IMR-90 (cell line): ENCODE results near the gene SPP1. TPM values are rescaled to one million over a fixed set of nuclear protein-coding genes. Genes with fewer than 3 reads are reported as not detected.

Source experiments
- ATAC-seq: fragments of 200-7000 bp; cut with Tn5 transposase; 2 replicates; pipeline ENCODE4 v1.9.1; 2020; ENCODE audit warnings: low read depth, mild to moderate bottlenecking, moderate library complexity
- BruUV-seq: library from RNA; stranded (reverse); fragments of 400-500 nt; replicated peaks from 2 replicates; lab custom pipeline; 2021; lab: Mats Ljungman, UMichigan
- CTCF ChIA-PET: fragments of 300-600 bp; formaldehyde crosslinking; extraction: SDS; loops from one replicate; lab custom pipeline; 2021; ENCODE audit warnings: antibody characterized with exemption; lab: Yijun Ruan, JAX
- POLR2A ChIA-PET: fragments of 300-600 bp; sonication (Branson Sonifier 250); formaldehyde crosslinking; loops from one replicate; lab custom pipeline; 2022; ENCODE audit warnings: antibody characterized with exemption; ENCODE audit not compliant: unreplicated experiment; lab: Charles Lee
- DNase-seq: peaks from one replicate; pipeline ENCODE4 v3.0.0; 2013
- H2AFZ ChIP-seq: replicated peaks from 2 replicates; pipeline ENCODE3; 2013; ENCODE audit warnings: low read length, mild to moderate bottlenecking; ENCODE audit not compliant: poor library complexity
- H2AK5ac ChIP-seq: 2 replicates; pipeline ENCODE4 v1.6.1; 2013; ENCODE audit warnings: low read depth, low read length, inconsistent platforms
- H2AK9ac ChIP-seq: replicated peaks from 2 replicates; pipeline ENCODE3; 2013; ENCODE audit warnings: mild to moderate bottlenecking, low read depth, low read length, moderate library complexity; ENCODE audit not compliant: poor library complexity
- H2BK120ac ChIP-seq: 2 replicates; pipeline ENCODE4 v1.6.1; 2013; ENCODE audit warnings: low read depth, low read length, inconsistent platforms
- H2BK15ac ChIP-seq: 3 replicates; pipeline ENCODE4 v1.6.1; 2013; ENCODE audit warnings: low read depth, low read length, inconsistent platforms
- H2BK20ac ChIP-seq: 2 replicates; pipeline ENCODE4 v1.6.1; 2013; ENCODE audit warnings: low read depth, mild to moderate bottlenecking, inconsistent platforms, low read length, moderate library complexity
- H2BK5ac ChIP-seq: 2 replicates; pipeline ENCODE4 v1.6.1; 2013; ENCODE audit warnings: mild to moderate bottlenecking, low read depth, low read length, inconsistent platforms; ENCODE audit not compliant: poor library complexity, severe bottlenecking
- H3K14ac ChIP-seq: replicated peaks from 2 replicates; pipeline ENCODE4 v1.6.1; 2013; ENCODE audit warnings: low read depth, low read length, inconsistent platforms
- H3K18ac ChIP-seq: 2 replicates; pipeline ENCODE4 v1.6.1; 2013; ENCODE audit warnings: low read depth, low read length, control low read depth
- H3K23ac ChIP-seq: 2 replicates; pipeline ENCODE4 v1.6.1; 2013; ENCODE audit warnings: low read depth, low read length, inconsistent platforms
- H3K27ac ChIP-seq: 2 replicates; pipeline ENCODE4 v1.5.1; 2013; ENCODE audit warnings: mild to moderate bottlenecking, control low read depth, low read length; ENCODE audit not compliant: insufficient read depth
- H3K27me3 ChIP-seq: 2 replicates; pipeline ENCODE4 v1.6.1; 2013; ENCODE audit warnings: low read length; ENCODE audit not compliant: control insufficient read depth, insufficient read depth
- H3K36me3 ChIP-seq: 2 replicates; pipeline ENCODE4 v1.6.1; 2013; ENCODE audit warnings: low read length, mixed read lengths; ENCODE audit not compliant: control insufficient read depth, insufficient read depth
- H3K4ac ChIP-seq: 2 replicates; pipeline ENCODE4 v1.6.1; 2013; ENCODE audit warnings: low read depth, low read length, inconsistent platforms
- H3K4me1 ChIP-seq: 2 replicates; pipeline ENCODE4 v1.6.1; 2013; ENCODE audit warnings: low read length, mixed read lengths; ENCODE audit not compliant: control insufficient read depth, insufficient read depth
- H3K4me2 ChIP-seq: 2 replicates; pipeline ENCODE4 v1.6.1; 2013; ENCODE audit warnings: low read depth, mild to moderate bottlenecking, control low read depth, low read length, moderate library complexity
- H3K4me3 ChIP-seq: 2 replicates; pipeline ENCODE4 v1.5.1; 2013; ENCODE audit warnings: low read depth, mild to moderate bottlenecking, control low read depth, low read length, moderate library complexity; ENCODE audit not compliant: insufficient read depth
- H3K56ac ChIP-seq: 2 replicates; pipeline ENCODE4 v1.6.1; 2013; ENCODE audit warnings: low read length, inconsistent platforms; ENCODE audit not compliant: insufficient read depth; ENCODE audit errors: extremely low read depth
- H3K79me1 ChIP-seq, 2 experiments: 2 replicates each; pipeline ENCODE4 v1.6.1; 2013; ENCODE audit warnings: low read length in 2 of 2, inconsistent platforms in 1 of 2, low read depth in 1 of 2
- H3K9ac ChIP-seq: 2 replicates; pipeline ENCODE4 v1.6.1; 2013; ENCODE audit warnings: low read depth, low read length, control low read depth
- H3K9me1 ChIP-seq: 2 replicates; pipeline ENCODE4 v1.6.1; 2013; ENCODE audit warnings: low read length, inconsistent platforms; ENCODE audit not compliant: insufficient read depth
- H3K9me3 ChIP-seq: 2 replicates; pipeline ENCODE4 v1.6.1; 2013; ENCODE audit warnings: low read length; ENCODE audit not compliant: control insufficient read depth, insufficient read depth
- H4K20me1 ChIP-seq: 2 replicates; pipeline ENCODE4 v1.6.1; 2013; ENCODE audit warnings: low read length, inconsistent platforms; ENCODE audit not compliant: insufficient read depth
- H4K5ac ChIP-seq: 2 replicates; pipeline ENCODE4 v1.6.1; 2013; ENCODE audit warnings: mild to moderate bottlenecking, low read depth, low read length, control low read depth
- H4K8ac ChIP-seq, 2 experiments: 2 replicates each; pipeline ENCODE4 v1.6.1; 2013; ENCODE audit warnings: low read depth in 2 of 2, low read length in 2 of 2, control low read depth in 1 of 2, inconsistent platforms in 1 of 2
- H4K91ac ChIP-seq: 2 replicates; pipeline ENCODE4 v1.6.1; 2013; ENCODE audit warnings: low read depth, low read length, inconsistent platforms; ENCODE audit not compliant: insufficient read depth
- NFE2L2 ChIP-seq: fragments of 150-350 bp; IDR thresholded peaks from 2 replicates; pipeline ENCODE4 v1.6.1; 2016; ENCODE audit warnings: low read depth, mild to moderate bottlenecking, low read length
- RFX5 ChIP-seq: IDR thresholded peaks from 2 replicates; pipeline ENCODE4 v1.8.0; 2012; ENCODE audit warnings: low read depth, mild to moderate bottlenecking, low read length, moderate library complexity
- WGBS, 2 experiments: methylation state at CpG; one replicate each; pipeline versions ENCODE4 v1.1.5 to v1.1.7; 2013; ENCODE audit warnings: missing lambda C conversion rate in 2 of 2; ENCODE audit not compliant: insufficient read length in 1 of 2; ENCODE audit errors: extremely low coverage in 2 of 2; 5-methylcytosine and 5-hydroxymethylcytosine counted together
- dilution Hi-C: fragments of 300-500 bp; cut with HindIII; formaldehyde crosslinking; loops from one replicate; pipeline ENCODE4 v1.14.3; 2018; ENCODE audit warnings: low sequenced_read_pairs; ENCODE audit not compliant: unreplicated experiment
- in situ Hi-C: fragments of 300-500 bp; cut with MboI; formaldehyde crosslinking; loops from 3 replicates; pipeline ENCODE4 v1.14.3; 2019; ENCODE audit warnings: low sequenced_read_pairs, inconsistent platforms, mixed read lengths
- intact Hi-C: fragments of 100-400 bp; cut with micrococcal nuclease; formaldehyde crosslinking; loops from 2 replicates; pipeline ENCODE4 v1.10.0; 2022
- polyA plus RNA-seq, 3 experiments: library from polyadenylated mRNA; depleted of rRNA; stranded (reverse); fragments of >200 nt; gene quantifications; 2 replicates each; pipeline ENCODE4 v1.2.3, GENCODE V29; 2012; ENCODE audit warnings: low replicate concordance in 1 of 3
- total RNA-seq: library from RNA; depleted of rRNA; stranded (reverse); fragments of >200 nt; gene quantifications from 2 replicates; pipeline ENCODE4 v1.2.3, GENCODE V29; 2012

Gene SPP1
- total and polyA plus RNA-seq, 2 of the 4 experiments (the other 2 are of a cell fraction), result 0.18 to 0.50 TPM

- Histone ChIP-seq H2AK5ac (no peak overlapping the region; the same call in 1 of the 2 replicates), H4K5ac (no peak overlapping the region), H3K14ac (no peak overlapping the region; the same call in 1 of the 2 replicates), H2AFZ (no peak overlapping the region), H2AK9ac (no peak overlapping the region), H3K56ac (no peak overlapping the region), H3K36me3 (no peaks in the 10 kb centered on the region), H2BK120ac (no peak overlapping the region), H3K4me2 (no peak overlapping the region), H3K9ac (no peak overlapping the region), H4K8ac (no peak overlapping the region), H3K9me1 (peaks cover 27% of the 10 kb centered on the region), H2BK20ac (no peak overlapping the region), H3K4me3 (no peak overlapping the region), H4K20me1 (peaks cover 34% of the 10 kb centered on the region; the same call in 1 of the 2 replicates), H2BK5ac (no peak overlapping the region), H3K9me3 (no peaks in the 10 kb centered on the region), H3K18ac (no peak overlapping the region), H3K23ac (0 out of 2 replicates have a peak overlapping the region, but pooled peaks have one; percentile 26), H3K4me1 (peaks cover 22% of the 10 kb centered on the region), H2BK15ac (no peak overlapping the region), H3K79me1 (peaks cover 37 to 64% of the 10 kb centered on the region in 2 experiments), H3K27ac (no peak overlapping the region), H3K4ac (no peak overlapping the region), H4K91ac (no peak overlapping the region), H3K27me3 (no peaks in the 10 kb centered on the region)
- no TSS peak for BruUV-seq
- TF ChIP-seq RFX5, result no peak
- TF ChIP-seq NFE2L2, result no peak
- dilution Hi-C loops (no loop called here), in situ Hi-C loops (no loop called here), intact Hi-C loops (loop anchor here (5.0 kb wide), 1 partner anchor 1007 kb away; no protein-coding TSS in a partner anchor)
- WGBS, 2 experiments, result no CpG with 5 or more reads among the region's 3 CpGs
- no peak for ATAC-seq
- no peak for DNase-seq
- POLR2A ChIA-PET, result no interaction called here
- CTCF ChIA-PET, result interaction anchor here (0.6 kb wide), 1 partner anchor 184 kb away, joined by 3 read pairs; no protein-coding TSS in a partner anchor
These were observed 38.9 kb downstream of the SPP1 start for GRCh38 chr4:88014386-88014905.
